HL-60/S4 (cell line): ENCODE measurements around the gene TRIM50.
"Not testable (repeated sequence)": the region's sequence is repeated elsewhere in the genome, so short reads cannot be mapped to it uniquely, and the experiment has no call there.

Source experiments
- in situ Hi-C: fragments of 300-500 bp; cut with MboI; formaldehyde crosslinking; loops from 2 replicates; pipeline ENCODE4 v1.14.3; 2022; ENCODE audit warnings: low sequenced_read_pairs

TRIM50 gene

DNA sequence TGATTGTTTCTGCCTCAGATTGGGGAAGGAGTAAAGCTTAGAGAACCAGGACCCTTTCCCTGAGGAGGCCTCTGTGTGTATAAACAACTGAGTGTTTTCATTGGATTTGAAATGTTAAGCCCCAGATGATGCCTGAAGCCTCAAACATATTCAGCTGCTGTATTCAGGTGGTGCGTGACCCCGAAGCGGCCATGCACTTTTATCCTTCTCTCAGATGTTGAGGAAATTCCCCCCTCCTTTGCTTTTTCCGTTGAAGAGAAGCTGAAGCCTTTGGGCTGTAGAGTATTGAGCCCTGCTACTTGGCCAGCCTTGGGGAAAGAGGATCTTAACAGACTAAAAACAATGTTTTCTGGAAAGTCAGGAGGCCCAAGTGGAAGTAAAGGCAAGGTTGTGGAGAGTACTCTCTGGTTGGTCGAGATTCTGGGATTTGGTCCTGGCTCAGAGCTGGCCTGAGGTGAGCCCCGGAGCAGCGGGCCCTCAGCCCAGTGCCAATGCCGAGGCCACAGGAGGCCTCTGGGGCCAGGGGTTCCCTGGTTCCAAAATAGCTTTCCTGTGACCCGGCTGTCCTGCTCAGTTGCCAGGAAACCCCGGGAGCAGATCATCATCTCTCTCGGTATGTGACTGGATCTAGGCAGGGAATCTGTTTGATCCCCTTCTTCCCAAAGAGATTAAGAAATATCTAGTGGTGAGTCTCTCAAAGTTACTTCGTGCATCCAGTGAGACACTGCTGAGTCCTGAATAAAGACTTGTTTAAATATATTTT is 22.6 kb upstream of the TRIM50 start:
- in situ Hi-C loops, result no loop called here

DNA sequence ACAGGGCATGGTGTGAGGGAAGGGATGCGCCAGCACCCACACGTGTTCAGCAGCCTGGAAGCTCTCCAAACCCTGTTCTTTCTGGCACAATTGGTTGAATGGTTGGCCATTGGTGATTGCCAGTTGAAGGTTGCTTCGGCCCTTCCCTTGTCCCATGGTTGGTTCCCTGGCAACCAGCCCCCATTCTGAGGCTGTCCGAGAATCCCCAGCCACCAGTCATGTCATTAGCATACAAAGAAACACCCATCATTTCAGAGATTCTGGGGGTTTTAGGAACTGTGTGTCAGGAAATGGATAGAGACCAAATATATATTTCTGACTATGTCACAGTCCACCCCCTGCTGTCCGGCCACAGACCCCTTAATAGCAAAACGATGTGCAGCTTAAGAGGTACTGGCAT is 21.9 kb upstream of the TRIM50 start:
- in situ Hi-C loops, result no loop called here

DNA sequence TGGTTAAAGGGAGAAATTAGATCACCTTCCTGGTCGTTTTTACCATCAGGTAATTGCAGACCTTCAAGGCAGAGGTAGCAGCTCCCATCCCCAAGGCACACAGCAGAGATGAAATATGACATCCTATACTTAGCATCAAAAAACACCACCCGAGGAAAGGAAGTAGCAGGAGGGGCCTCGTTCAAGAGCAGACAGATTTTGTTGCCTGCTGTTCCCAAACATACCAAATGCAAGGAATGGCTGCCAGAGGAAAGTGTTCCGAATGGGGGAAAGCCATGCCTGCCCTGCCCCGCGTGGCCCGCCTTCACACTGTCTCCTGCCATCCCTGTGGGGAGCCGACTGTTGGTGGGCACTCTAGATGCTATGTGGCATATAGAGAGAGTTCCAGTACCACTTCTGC is 18.1 kb upstream of the TRIM50 start:
- in situ Hi-C loops, result no loop called here

DNA sequence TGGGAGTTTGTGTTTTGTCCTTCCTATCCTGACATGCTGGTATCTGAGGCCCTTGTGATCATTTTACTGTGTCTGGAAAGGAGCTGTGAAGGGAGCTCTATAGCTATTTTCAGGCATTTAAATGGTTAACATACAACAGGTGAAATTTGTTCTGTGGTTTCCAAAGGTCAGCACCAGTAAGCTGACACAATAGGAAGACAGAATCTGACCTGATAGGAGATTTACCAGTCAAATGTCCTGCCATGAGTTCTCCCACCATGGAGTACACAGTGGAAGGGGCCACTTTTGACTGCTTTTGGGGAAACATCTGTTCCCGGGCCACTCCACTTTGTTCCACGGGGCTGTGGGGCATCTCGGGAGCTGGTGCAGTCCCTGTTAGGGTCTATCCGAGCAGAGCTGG is 17.7 kb upstream of the TRIM50 start:
- in situ Hi-C loops, result no loop called here

DNA sequence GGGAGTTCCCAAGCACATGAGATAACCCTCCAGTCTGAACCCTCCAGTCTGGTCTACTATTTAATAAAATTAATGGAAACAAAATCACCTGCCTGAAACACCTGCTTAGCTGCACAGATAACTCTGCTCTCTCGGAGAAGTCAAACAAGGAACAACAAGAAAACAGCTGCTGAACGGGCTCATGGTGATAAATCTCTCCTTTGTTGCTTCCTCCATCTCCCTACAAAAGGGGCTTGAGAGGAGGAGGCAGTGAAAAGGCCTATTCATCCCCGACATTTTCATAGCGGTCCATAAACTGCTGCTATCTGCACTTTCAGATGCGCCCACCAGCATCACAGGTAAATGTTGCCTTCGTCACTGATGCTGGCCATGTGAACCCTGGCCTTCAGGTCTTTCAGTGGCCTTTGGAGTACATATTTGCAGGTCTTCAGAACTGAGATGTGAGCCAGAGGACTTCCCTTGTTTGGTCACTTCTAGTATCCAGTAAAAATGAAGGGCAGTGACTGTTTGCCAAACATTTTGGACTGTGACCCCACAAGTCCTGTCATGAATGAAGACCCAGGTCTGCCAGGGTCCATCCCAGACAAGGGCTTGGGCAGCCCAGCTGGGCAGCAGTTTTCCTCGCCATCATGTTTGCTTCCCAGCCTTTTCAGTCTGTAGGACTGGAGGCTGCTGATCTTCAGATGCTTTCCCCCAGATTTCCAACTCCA is 15.9 kb upstream of the TRIM50 start:
- in situ Hi-C loops, result no loop called here

DNA sequence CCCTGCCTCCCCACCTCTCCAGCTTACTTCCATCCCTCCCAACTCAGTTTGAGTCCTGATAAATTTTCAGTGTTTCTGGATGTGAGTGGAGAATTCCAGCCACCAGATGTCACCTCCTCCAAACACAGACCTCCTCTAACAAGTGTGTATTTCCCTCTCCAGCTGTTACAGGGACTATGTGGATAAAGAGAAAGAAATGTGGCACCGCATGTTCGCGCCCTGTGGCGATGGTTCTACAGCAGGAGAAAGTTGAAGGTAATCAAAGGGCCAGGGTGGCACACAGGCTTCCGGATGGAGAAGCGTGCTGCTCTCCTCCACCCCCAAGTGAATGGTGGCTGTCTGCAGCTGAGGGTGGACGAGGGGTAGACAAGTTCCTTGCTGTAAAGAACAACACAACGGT is 14.8 kb upstream of the TRIM50 start:
- in situ Hi-C loops, result no loop called here

DNA sequence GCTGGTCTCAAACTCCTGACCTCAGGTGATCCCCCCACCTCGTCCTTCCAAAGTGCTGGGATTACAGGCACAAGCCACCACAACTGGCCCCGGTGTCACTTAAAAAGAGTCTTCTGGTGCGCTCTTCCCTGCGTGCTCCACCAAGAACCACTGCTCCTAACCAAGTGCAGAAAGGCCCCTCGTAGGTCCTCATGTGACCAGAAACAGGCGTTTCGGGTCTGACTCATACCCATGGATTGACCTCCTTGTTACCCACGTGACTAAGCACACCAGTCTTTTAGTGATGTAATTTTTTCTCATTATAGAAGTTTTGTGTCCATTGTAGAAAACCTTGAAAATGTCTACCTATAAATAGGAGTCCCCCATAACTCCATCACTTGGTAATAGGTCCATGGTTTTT is 14.0 kb upstream of the TRIM50 start:
- in situ Hi-C loops, result no loop called here

DNA sequence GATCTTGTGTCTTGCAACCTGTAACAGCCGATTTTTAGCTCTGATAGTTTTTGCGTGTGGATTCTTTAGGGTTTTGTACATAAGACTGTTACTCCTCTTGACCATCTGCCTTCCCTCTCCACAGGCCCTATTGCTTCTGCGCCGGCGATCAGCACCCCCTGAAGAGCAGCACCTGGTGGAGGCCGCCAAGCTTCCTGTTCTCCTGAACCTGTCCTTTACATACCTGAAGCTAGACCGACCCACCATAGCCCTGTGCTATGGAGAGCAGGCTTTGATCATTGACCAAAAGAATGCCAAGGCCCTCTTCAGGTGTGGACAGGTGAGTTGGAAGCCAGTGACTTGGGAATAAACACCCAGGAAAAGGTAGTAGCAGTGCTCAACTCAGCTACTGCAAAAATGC is 12.6 kb upstream of the TRIM50 start:
- in situ Hi-C loops, result no loop called here

DNA sequence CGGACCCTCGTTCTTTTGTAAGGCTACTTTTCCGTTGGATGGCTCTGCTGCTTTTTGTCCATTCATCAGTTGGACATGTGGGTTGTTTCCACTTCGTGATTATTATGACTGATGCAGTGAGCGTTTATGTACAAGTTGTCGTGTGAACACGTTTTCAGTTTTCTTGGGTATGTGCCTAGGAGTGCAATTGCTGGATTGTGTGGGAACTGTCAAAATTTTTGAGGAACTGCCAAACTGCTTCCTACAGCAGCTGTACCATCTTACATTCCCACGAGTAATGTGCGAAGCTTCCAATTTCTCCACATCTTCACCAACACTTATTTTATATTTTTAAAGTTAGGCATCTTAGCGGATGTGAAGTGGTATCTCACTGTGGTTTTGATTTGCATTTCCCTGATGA is 10.4 kb upstream of the TRIM50 start:
- in situ Hi-C loops, result no loop called here

DNA sequence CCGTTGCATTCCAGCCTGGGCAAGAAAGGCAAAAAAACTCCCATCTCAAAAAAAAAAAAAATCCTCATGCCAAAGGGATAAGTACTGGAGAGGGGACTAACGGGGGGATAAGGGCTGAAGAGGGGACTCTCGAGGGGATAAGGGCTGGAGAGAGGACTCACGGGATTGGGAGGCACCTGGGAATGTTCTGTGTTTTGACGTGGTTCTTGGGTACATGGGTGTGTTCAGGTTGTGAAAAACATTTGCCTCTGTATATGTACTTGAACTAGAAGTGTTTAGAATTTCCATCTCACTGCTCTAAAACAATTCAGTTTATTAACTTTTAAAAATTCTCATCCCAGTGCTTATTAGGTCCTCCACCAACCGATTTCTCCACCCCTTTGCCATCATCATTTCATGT is 4.6 kb upstream of the TRIM50 start:
- in situ Hi-C loops, result no loop called here

DNA sequence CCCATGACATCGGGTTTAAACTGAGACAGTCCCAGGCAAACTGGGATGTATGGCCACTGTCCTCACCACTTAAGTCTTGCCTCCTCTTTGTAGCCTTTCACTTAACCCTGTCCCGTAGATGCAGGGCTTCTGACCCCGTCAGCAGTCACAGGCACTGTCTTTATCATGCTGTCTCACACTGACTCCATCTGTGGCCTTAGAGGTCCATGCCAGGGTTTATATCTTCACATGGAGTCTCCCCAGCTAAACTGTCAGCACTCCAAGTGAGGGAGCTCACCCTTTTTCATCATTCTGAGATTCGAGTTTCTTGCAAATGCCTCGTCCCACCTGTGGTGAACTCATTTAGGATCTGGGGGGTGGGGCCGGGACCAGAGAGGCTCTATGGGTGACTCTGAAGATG is 2.9 kb upstream of the TRIM50 start:
- in situ Hi-C loops, result no loop called here

DNA sequence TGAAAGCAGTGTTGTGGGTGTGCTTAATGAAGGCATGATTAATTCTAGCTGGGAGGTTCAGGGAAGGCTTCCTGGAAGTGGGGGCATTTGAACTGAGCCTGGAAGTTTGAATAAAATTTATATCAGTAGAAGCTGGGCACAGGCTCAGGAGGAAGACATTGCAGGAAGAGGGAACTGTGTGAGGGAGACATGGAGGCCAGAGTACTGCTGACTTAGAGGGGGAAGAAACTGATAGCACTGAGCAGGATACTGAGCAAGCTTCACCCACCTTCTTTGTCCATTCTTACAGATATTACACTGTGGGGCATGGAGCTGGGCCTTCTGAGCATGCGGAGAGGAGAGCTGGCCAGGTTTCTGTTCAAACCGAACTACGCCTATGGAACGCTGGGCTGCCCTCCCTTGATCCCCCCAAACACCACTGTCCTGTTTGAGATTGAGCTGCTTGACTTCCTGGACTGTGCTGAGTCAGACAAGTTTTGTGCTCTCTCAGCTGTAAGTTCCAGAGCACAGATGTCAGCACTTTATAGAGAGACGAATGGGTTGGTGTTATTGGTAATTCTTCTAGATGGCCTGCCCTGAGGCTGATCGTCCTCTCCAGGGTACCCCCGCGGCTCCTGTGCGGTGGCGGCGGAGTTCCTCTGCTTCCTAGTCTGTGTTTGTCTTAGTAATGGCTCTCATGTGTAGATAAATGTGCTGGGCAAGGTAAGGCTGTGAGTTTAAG is 2.1 kb upstream of the TRIM50 start:
- in situ Hi-C loops, result no loop called here

DNA sequence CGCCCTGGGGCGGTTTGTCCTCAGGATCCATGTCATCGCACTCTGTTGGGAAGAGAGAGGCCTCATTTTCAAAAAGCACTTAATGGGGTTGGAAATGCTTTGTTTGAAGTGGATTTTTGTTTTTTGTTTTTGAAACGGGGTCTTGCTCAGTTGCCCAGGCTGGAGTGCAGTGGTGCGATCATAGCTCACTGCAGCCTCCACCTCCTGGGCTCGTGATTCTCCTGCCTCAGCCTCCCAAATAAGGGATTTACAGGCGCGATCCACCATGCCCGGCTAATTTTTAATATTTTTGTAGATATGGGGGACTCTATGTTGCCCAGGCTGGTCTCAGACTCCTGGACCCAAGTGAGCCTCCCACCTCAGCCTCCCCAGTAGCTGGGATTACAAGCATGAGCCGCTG is 814 bp upstream of the TRIM50 start:
- in situ Hi-C loops, result no loop called here

DNA sequence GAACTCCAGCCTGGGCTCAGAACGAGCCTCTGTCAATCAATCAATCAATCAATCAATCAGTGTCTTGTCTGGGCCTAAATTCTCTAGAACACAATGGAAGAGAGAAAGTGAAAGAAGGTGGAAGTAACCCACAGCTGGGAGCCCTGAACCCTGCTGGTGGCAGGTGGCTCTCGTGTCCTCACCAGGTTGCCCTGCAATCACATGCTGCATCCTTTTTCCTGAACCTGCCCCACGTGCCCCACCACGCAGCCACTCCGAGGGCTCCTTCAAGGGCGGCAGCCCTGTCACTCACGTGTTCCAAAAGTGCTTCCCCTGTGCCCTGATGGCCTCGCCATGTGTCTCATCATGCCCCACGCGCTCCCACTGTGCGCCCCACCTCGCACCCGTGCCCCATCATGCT is 433 bp downstream of the TRIM50 start:
- in situ Hi-C loops, result not testable (repeated sequence)

DNA sequence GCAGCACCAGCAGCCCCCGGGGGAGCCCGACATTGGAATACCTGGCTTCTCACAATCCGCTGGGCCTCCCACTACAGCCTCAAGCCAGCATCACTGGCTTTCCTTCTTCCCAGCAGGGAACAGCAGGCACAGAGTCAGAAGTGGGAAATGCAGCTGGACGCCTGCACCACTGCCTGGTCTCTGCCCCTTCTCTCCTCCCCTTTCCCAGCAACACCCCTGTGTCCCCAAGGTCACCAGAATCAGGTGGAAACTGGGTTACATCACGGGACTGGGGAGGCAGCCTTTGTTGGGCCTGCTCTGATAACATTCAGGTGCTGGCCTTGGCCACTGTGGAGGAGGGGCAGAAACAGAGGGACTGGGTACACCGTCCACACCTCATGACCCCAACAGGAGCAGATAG is 2.5 kb downstream of the TRIM50 start:
- in situ Hi-C loops, result not testable (repeated sequence)

DNA sequence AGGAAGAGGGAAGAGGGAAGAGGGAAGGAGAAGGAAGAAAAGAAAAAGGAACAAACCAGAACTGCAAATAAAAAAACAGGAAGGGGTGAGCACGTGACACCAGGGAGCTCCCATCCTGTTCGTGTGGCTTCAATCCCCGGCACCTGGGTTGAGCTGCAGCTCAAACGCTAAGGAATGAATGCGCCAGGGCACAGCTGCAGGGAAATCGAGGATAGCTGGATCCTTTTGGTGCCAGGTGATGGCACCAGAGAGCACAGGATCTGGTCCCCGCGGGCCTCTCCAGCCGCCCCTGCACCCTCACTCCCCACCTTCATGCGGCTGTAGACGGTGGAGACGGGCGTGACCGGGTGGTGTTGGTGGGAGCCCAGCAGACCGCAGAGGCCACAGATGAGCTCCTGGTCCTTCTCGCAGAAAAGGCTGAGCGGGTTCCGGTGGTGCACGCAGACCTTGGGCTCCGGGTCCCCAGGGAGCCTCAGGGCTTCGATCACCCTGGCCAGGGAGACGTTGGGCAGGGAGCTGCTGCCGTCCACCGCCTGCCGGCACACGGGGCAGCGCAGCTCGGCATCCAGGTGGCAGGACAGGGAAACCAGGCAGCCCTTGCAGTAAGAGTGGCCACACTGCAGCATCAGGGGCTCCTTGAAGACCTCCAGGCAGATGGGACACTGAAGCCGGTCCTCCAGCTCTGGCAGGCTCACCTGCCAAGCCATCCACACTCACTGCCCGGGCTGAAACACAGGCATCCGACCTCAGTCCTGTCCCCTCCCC is 3.6 kb downstream of the TRIM50 start:
- in situ Hi-C loops, result not testable (repeated sequence)

DNA sequence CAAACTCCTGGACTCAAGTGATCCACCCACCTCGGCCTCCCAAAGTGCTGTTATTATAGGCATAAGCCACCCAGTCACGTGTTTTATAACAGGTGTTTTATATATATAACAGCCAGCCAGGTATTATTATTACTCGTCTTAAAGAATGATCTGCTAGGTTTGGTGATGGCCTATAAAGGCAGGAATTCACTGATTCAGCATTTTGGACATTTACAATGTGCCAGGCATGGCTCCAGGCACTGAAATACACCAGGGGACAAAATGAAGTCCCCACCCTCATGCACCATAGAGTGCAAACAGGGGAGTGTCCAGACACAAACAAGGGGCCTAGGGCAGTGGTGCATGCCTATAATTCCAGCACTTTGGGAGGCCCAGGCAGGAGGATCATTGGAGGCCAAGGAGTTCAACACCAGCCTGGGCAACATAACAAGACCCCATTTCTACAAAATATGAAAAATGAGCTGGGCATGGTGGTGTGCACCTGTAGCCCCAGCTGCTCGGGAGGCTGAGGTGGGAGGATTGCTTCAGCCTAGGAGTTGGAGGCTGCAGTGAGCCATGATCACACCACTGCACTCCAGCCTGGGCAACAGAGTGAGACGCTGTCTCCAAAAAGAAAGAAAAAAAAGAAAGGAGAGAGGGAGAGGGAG is 4.3 kb downstream of the TRIM50 start:
- in situ Hi-C loops, result not testable (repeated sequence)

DNA sequence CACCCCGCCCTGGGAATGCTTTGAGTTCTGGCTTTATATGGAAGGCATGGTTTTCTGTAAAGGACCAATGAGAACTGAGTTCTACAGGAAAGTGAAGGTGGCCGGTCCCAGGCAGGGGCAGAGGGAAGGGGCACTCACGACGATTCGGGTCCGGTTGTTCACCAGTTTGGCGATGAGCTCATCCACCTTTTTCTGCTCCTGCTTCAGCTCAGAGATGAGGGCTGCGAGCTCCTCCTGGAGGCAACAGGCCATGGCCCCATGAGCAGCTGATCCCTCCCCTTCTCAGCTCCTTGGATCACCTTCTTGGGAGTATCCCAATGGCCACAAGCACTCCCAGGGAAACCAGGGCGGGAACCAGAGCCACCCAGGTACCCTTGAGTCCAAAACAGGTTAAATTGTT is 7.9 kb downstream of the TRIM50 start:
- in situ Hi-C loops, result not testable (repeated sequence)

DNA sequence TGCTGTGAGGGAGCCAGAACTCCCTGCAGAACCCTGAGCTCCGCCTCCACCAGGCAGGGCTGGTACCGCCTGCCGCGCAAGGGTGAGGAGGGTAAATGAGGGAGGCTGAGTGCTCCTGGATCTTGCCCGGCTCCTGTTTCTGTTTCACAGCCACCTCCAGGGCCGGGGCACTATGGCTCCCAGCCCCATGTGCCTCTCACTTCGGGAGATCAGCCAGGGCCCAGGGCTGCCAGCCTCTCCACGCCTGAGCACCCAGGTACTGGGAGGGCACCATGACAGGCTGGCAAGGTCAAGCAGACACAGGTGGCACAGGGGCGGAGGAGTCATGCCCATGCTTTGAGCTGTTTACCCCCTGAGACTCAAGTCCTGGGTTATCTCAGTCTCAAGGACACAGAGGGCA is 8.3 kb downstream of the TRIM50 start:
- in situ Hi-C loops, result not testable (repeated sequence)

DNA sequence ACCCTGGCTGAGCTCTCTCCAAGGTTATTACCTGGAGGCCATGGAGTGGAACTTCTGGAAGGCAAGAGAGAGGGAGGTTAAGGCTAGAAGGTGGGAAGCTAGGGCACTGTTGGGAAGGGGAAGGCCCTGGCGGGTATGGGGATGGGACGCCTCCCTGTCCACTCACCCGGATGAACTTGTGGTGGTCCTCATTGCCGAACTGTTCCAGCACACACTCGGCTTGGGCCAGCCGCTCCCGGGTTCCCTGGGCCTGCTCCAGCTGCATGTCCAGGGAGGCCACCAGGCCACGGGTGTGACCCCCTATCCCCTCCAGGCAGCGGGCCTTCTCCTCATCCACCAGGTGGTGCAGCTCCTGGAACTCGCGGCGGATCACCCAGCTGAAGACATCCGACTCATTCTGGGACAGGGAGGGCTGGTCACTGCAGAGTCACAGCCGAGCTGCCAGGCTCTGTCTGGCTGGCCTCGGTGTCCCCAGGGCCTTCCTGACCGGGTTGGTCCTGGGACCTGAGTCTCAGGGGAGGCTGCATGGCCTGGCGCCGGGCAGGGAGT is 9.2 kb downstream of the TRIM50 start:
- in situ Hi-C loops, result not testable (repeated sequence)
